ENCODE measurements around the gene LSM14A.
"Not testable (repeated sequence)": the region's sequence is repeated elsewhere in the genome, so short reads cannot be mapped to it uniquely, and the experiment has no call there.

LSM14A gene

GRCh38 chr19:34135821-34136611, 36.3 kb upstream of the LSM14A start:
- no peak overlapping the region for H3K27ac ChIP-seq (ENCODE audit: low read length)
- H3K4me1 ChIP-seq (ENCODE audit: control insufficient read depth, insufficient read depth, low read length): peaks cover 3% of the 10 kb centered on the region
- H3K9me3 ChIP-seq (ENCODE audit: control insufficient read depth in 2 of 2, low read length in 2 of 2): no peaks in the 10 kb centered on the region
- no peak overlapping the region for H3K4me3 ChIP-seq (ENCODE audit: low read length in 2 of 2)
- no peaks in the 10 kb centered on the region for H3K36me3 ChIP-seq (ENCODE audit: control insufficient read depth in 2 of 2, insufficient read depth in 2 of 2, low read length in 2 of 2)
- H3K9ac ChIP-seq (ENCODE audit: low read length in 2 of 2): no peak overlapping the region
- H3K27me3 ChIP-seq (ENCODE audit: control insufficient read depth in 1 of 2, insufficient read depth in 2 of 2, low read length in 2 of 2): no peaks in the 10 kb centered on the region

GRCh38 chr19:34141025-34141424, 31.3 kb upstream of the LSM14A start:
- H3K4me1 ChIP-seq (ENCODE audit: control insufficient read depth, insufficient read depth, low read length): no peaks in the 10 kb centered on the region
- no peaks in the 10 kb centered on the region for H3K36me3 ChIP-seq (ENCODE audit: control insufficient read depth in 2 of 2, insufficient read depth in 2 of 2, low read length in 2 of 2)
- H3K27ac ChIP-seq (ENCODE audit: low read length): no peak overlapping the region
- H3K4me3 ChIP-seq (ENCODE audit: low read length in 2 of 2): no peak overlapping the region
- H3K9ac ChIP-seq (ENCODE audit: low read length in 2 of 2): no peak overlapping the region
- H3K27me3 ChIP-seq (ENCODE audit: control insufficient read depth in 1 of 2, insufficient read depth in 2 of 2, low read length in 2 of 2): no peaks in the 10 kb centered on the region
- no peaks in the 10 kb centered on the region for H3K9me3 ChIP-seq (ENCODE audit: control insufficient read depth in 2 of 2, low read length in 2 of 2)

- Histone ChIP-seq H3K4me3 (ENCODE audit: low read length in 2 of 2) (no peak overlapping the region), H3K9ac (ENCODE audit: low read length in 2 of 2) (no peak overlapping the region), H3K9me3 (ENCODE audit: control insufficient read depth in 2 of 2, low read length in 2 of 2) (no peaks in the 10 kb centered on the region), H3K27me3 (ENCODE audit: control insufficient read depth in 1 of 2, insufficient read depth in 2 of 2, low read length in 2 of 2) (no peaks in the 10 kb centered on the region), H3K27ac (ENCODE audit: low read length) (no peak overlapping the region), H3K36me3 (ENCODE audit: control insufficient read depth in 2 of 2, insufficient read depth in 2 of 2, low read length in 2 of 2) (no peaks in the 10 kb centered on the region), H3K4me1 (ENCODE audit: control insufficient read depth, insufficient read depth, low read length) (no peaks in the 10 kb centered on the region)
Observed at GRCh38 chr19:34142440-34142839, 29.9 kb upstream of the LSM14A start.

- Histone ChIP-seq H3K36me3 (ENCODE audit: control insufficient read depth in 2 of 2, insufficient read depth in 2 of 2, low read length in 2 of 2) (no peaks in the 10 kb centered on the region), H3K9ac (ENCODE audit: low read length in 2 of 2) (no peak overlapping the region), H3K4me1 (ENCODE audit: control insufficient read depth, insufficient read depth, low read length) (no peaks in the 10 kb centered on the region), H3K4me3 (ENCODE audit: low read length in 2 of 2) (no peak overlapping the region), H3K9me3 (ENCODE audit: control insufficient read depth in 2 of 2, low read length in 2 of 2) (no peaks in the 10 kb centered on the region), H3K27me3 (ENCODE audit: control insufficient read depth in 1 of 2, insufficient read depth in 2 of 2, low read length in 2 of 2) (no peaks in the 10 kb centered on the region), H3K27ac (ENCODE audit: low read length) (no peak overlapping the region)
Observed at GRCh38 chr19:34145741-34146202, 26.5 kb upstream of the LSM14A start.

GRCh38 chr19:34148658-34149185, 23.6 kb upstream of the LSM14A start:
- Histone ChIP-seq H3K27ac (ENCODE audit: low read length) (no peak overlapping the region), H3K27me3 (ENCODE audit: control insufficient read depth in 1 of 2, insufficient read depth in 2 of 2, low read length in 2 of 2) (peaks cover 0 to 2% of the 10 kb centered on the region in 2 donors), H3K9me3 (ENCODE audit: control insufficient read depth in 2 of 2, low read length in 2 of 2) (no peaks in the 10 kb centered on the region), H3K36me3 (ENCODE audit: control insufficient read depth in 2 of 2, insufficient read depth in 2 of 2, low read length in 2 of 2) (no peaks in the 10 kb centered on the region), H3K4me3 (ENCODE audit: low read length in 2 of 2) (no peak overlapping the region), H3K4me1 (ENCODE audit: control insufficient read depth, insufficient read depth, low read length) (no peaks in the 10 kb centered on the region), H3K9ac (ENCODE audit: low read length in 2 of 2) (no peak overlapping the region)

- Histone ChIP-seq H3K9ac (ENCODE audit: low read length in 2 of 2) (no peak overlapping the region), H3K27me3 (ENCODE audit: control insufficient read depth in 1 of 2, insufficient read depth in 2 of 2, low read length in 2 of 2) (peaks cover 0 to 2% of the 10 kb centered on the region in 2 donors), H3K4me3 (ENCODE audit: low read length in 2 of 2) (no peak overlapping the region), H3K9me3 (ENCODE audit: control insufficient read depth in 2 of 2, low read length in 2 of 2) (no peaks in the 10 kb centered on the region), H3K36me3 (ENCODE audit: control insufficient read depth in 2 of 2, insufficient read depth in 2 of 2, low read length in 2 of 2) (no peaks in the 10 kb centered on the region), H3K27ac (ENCODE audit: low read length) (no peak overlapping the region), H3K4me1 (ENCODE audit: control insufficient read depth, insufficient read depth, low read length) (no peaks in the 10 kb centered on the region)
Observed at GRCh38 chr19:34149873-34150272, 22.4 kb upstream of the LSM14A start.

- Histone ChIP-seq H3K27me3 (ENCODE audit: control insufficient read depth in 1 of 2, insufficient read depth in 2 of 2, low read length in 2 of 2) (peaks cover 0 to 2% of the 10 kb centered on the region in 2 donors), H3K4me3 (ENCODE audit: low read length in 2 of 2) (no peak overlapping the region), H3K4me1 (ENCODE audit: control insufficient read depth, insufficient read depth, low read length) (no peaks in the 10 kb centered on the region), H3K9me3 (ENCODE audit: control insufficient read depth in 2 of 2, low read length in 2 of 2) (no peaks in the 10 kb centered on the region), H3K27ac (ENCODE audit: low read length) (no peak overlapping the region), H3K9ac (ENCODE audit: low read length in 2 of 2) (no peak overlapping the region), H3K36me3 (ENCODE audit: control insufficient read depth in 2 of 2, insufficient read depth in 2 of 2, low read length in 2 of 2) (no peaks in the 10 kb centered on the region)
Observed at GRCh38 chr19:34150558-34150957, 21.7 kb upstream of the LSM14A start.

GRCh38 chr19:34151439-34151838, 20.9 kb upstream of the LSM14A start:
- H3K36me3 ChIP-seq (ENCODE audit: control insufficient read depth in 2 of 2, insufficient read depth in 2 of 2, low read length in 2 of 2): no peaks in the 10 kb centered on the region
- no peaks in the 10 kb centered on the region for H3K4me1 ChIP-seq (ENCODE audit: control insufficient read depth, insufficient read depth, low read length)
- no peaks in the 10 kb centered on the region for H3K9me3 ChIP-seq (ENCODE audit: control insufficient read depth in 2 of 2, low read length in 2 of 2)
- H3K27ac ChIP-seq (ENCODE audit: low read length): no peak overlapping the region
- H3K9ac ChIP-seq (ENCODE audit: low read length in 2 of 2): no peak overlapping the region
- H3K4me3 ChIP-seq (ENCODE audit: low read length in 2 of 2): no peak overlapping the region
- H3K27me3 ChIP-seq (ENCODE audit: control insufficient read depth in 1 of 2, insufficient read depth in 2 of 2, low read length in 2 of 2): peaks cover 0 to 2% of the 10 kb centered on the region in 2 donors

- Histone ChIP-seq H3K36me3 (ENCODE audit: control insufficient read depth in 2 of 2, insufficient read depth in 2 of 2, low read length in 2 of 2) (no peaks in the 10 kb centered on the region), H3K4me1 (ENCODE audit: control insufficient read depth, insufficient read depth, low read length) (no peaks in the 10 kb centered on the region), H3K27me3 (ENCODE audit: control insufficient read depth in 1 of 2, insufficient read depth in 2 of 2, low read length in 2 of 2) (peaks cover 0 to 2% of the 10 kb centered on the region in 2 donors), H3K9ac (ENCODE audit: low read length in 2 of 2) (no peak overlapping the region), H3K4me3 (ENCODE audit: low read length in 2 of 2) (no peak overlapping the region), H3K27ac (ENCODE audit: low read length) (no peak overlapping the region), H3K9me3 (ENCODE audit: control insufficient read depth in 2 of 2, low read length in 2 of 2) (no peaks in the 10 kb centered on the region)
Observed at GRCh38 chr19:34154401-34154800, 17.9 kb upstream of the LSM14A start.

GRCh38 chr19:34155686-34156085, 16.6 kb upstream of the LSM14A start:
- Histone ChIP-seq H3K27me3 (ENCODE audit: control insufficient read depth in 1 of 2, insufficient read depth in 2 of 2, low read length in 2 of 2) (peaks cover 0 to 2% of the 10 kb centered on the region in 2 donors), H3K4me1 (ENCODE audit: control insufficient read depth, insufficient read depth, low read length) (no peaks in the 10 kb centered on the region), H3K4me3 (ENCODE audit: low read length in 2 of 2) (no peak overlapping the region), H3K9me3 (ENCODE audit: control insufficient read depth in 2 of 2, low read length in 2 of 2) (no peaks in the 10 kb centered on the region), H3K36me3 (ENCODE audit: control insufficient read depth in 2 of 2, insufficient read depth in 2 of 2, low read length in 2 of 2) (no peaks in the 10 kb centered on the region), H3K27ac (ENCODE audit: low read length) (no peak overlapping the region), H3K9ac (ENCODE audit: low read length in 2 of 2) (no peak overlapping the region)

GRCh38 chr19:34158966-34159365, 13.3 kb upstream of the LSM14A start:
- not testable (repeated sequence) for H3K4me1 ChIP-seq (ENCODE audit: control insufficient read depth, insufficient read depth, low read length); H3K9me3 ChIP-seq (ENCODE audit: control insufficient read depth in 2 of 2, low read length in 2 of 2); H3K27ac ChIP-seq (ENCODE audit: low read length); H3K27me3 ChIP-seq (ENCODE audit: control insufficient read depth in 1 of 2, insufficient read depth in 2 of 2, low read length in 2 of 2); H3K36me3 ChIP-seq (ENCODE audit: control insufficient read depth in 2 of 2, insufficient read depth in 2 of 2, low read length in 2 of 2); H3K9ac ChIP-seq (ENCODE audit: low read length in 2 of 2); H3K4me3 ChIP-seq (ENCODE audit: low read length in 2 of 2)

Data from stomach smooth muscle (tissue), 2 donors.